ENCODE data around the gene TBL1Y.

TBL1Y gene

DNA sequence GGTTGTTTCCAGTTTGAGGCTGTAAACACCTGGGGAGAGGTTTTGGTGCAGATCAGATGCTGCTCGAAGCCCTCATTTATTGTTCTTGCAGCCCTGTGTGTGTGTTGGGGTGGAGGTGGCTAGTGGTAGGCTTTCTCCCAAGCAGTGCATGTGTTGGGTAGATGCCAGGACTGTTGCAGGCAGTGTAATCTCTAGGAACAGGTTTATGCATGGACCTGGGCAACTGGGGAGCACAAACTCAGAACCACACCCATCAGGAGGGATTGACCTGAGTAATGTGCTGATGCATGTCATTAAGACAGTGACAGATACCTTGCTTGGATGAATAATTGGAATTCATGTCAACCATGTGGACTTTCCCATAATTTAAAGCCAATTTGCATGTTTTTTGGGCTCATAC is 77.3 kb downstream of the TBL1Y start:
- no peak for DNase-seq (ENCODE audit: extremely low spot score)
- ChIA-PET CTCF (no interaction called here), POLR2A (no interaction called here)
- no peak for TF ChIP-seq HDGF (IDR thresholded peaks at IDR 0.05; ENCODE audit: borderline replicate concordance)
- no peak for TF ChIP-seq LEF1 (IDR thresholded peaks at IDR 0.05; ENCODE audit: borderline replicate concordance)
- no peak for TF ChIP-seq NFRKB (IDR thresholded peaks at IDR 0.05)
- no peak for TF ChIP-seq PKNOX1 (IDR thresholded peaks at IDR 0.05)
- no peak for TF ChIP-seq TARDBP (IDR thresholded peaks at IDR 0.05)
- TF ChIP-seq SUZ12 (IDR thresholded peaks at IDR 0.05): no peak
- TF ChIP-seq ELF4 (IDR thresholded peaks at IDR 0.05): no peak
- TF ChIP-seq FOXK2 (IDR thresholded peaks at IDR 0.05): no peak
- no peak for TF ChIP-seq FOXA1 (IDR thresholded peaks at IDR 0.05)
- no peak for TF ChIP-seq BHLHE40 (IDR thresholded peaks at IDR 0.05; ENCODE audit: borderline replicate concordance)
- TF ChIP-seq ZNF384 (IDR thresholded peaks at IDR 0.05): no peak
- no peak for TF ChIP-seq L3MBTL2 (conservative IDR thresholded peaks at IDR 0.05)
- no peak for TF ChIP-seq SP1 (IDR thresholded peaks at IDR 0.05)

GRCh38 chrY:6989886-6990620 is 79.6 kb downstream of the TBL1Y start:
- TF ChIP-seq NFRKB (IDR thresholded peaks at IDR 0.05) (no peak), L3MBTL2 (conservative IDR thresholded peaks at IDR 0.05) (no peak), HDGF (IDR thresholded peaks at IDR 0.05; ENCODE audit: borderline replicate concordance) (no peak), TARDBP (IDR thresholded peaks at IDR 0.05) (no peak), SP1 (IDR thresholded peaks at IDR 0.05) (no peak), FOXK2 (IDR thresholded peaks at IDR 0.05) (no peak), ARNT (IDR thresholded peaks at IDR 0.05) (no peak), BHLHE40 (IDR thresholded peaks at IDR 0.05; ENCODE audit: borderline replicate concordance) (no peak), FOXA1 (IDR thresholded peaks at IDR 0.05) (no peak)
- ChIA-PET POLR2A (no interaction called here), CTCF (no interaction called here)
- no peak for DNase-seq (ENCODE audit: extremely low spot score)

DNA sequence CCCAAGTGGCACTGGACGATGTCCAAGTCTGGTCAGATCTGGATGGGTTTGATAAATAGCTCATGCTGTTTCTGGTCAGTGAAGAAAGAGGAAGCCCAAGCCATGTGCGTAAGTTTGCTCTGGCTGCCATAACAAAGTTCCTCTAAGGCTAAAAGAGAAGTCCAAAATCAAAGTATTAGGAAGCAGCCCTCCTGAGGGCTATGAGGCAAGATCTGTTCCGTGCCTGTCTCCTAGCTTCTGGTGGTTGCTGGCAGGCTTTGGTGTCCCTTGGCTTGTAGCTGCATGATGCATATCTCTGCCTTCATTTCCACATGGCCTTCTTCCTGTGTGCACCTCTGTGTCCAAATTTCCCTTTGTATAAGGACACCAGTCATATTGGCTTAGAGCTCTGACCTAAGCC is 81.5 kb downstream of the TBL1Y start:
- ChIA-PET CTCF (no interaction called here), POLR2A (no interaction called here)
- no peak for DNase-seq (ENCODE audit: extremely low spot score)
- TF ChIP-seq ARNT (IDR thresholded peaks at IDR 0.05): no peak
- TF ChIP-seq BHLHE40 (IDR thresholded peaks at IDR 0.05; ENCODE audit: borderline replicate concordance): no peak
- no peak for TF ChIP-seq HDGF (IDR thresholded peaks at IDR 0.05; ENCODE audit: borderline replicate concordance)
- no peak for TF ChIP-seq PKNOX1 (IDR thresholded peaks at IDR 0.05)

DNA sequence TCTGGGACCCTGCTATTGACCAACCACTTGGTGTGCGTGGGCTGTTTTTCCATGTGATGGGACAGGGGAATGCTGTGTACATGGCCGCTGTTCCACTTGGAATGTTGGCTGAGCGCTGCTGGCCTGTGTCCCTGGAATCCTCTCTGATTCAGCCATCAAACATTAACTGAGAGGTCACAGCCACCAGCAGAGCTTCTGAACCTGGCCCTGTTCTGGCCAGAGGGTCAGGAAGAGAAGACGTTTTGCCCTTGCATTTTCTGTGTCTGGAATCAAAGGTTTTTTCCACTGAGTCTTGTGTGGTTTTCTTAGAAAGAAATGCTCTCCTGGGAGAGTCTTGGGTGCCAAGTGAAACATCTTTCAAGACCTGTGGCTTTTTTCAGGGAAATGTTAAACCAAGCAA is 85.5 kb downstream of the TBL1Y start:
- TF ChIP-seq BHLHE40 (IDR thresholded peaks at IDR 0.05; ENCODE audit: borderline replicate concordance): no peak
- no peak for TF ChIP-seq SP1 (IDR thresholded peaks at IDR 0.05)
- TF ChIP-seq ZNF384 (IDR thresholded peaks at IDR 0.05): no peak
- TF ChIP-seq SUZ12 (IDR thresholded peaks at IDR 0.05): no peak
- no peak for TF ChIP-seq PKNOX1 (IDR thresholded peaks at IDR 0.05)
- no peak for TF ChIP-seq FOXK2 (IDR thresholded peaks at IDR 0.05)
- no peak for TF ChIP-seq LEF1 (IDR thresholded peaks at IDR 0.05; ENCODE audit: borderline replicate concordance)
- ChIA-PET POLR2A (no interaction called here), CTCF (no interaction called here)
- no peak for DNase-seq (ENCODE audit: extremely low spot score)

- CTCF ChIA-PET: no interaction called here
- TF ChIP-seq ELF4 (IDR thresholded peaks at IDR 0.05) (no peak), SUZ12 (IDR thresholded peaks at IDR 0.05) (no peak), FOXK2 (IDR thresholded peaks at IDR 0.05) (no peak), ARNT (IDR thresholded peaks at IDR 0.05) (no peak), SP1 (IDR thresholded peaks at IDR 0.05) (no peak), BHLHE40 (IDR thresholded peaks at IDR 0.05; ENCODE audit: borderline replicate concordance) (no peak), FOXM1 (IDR thresholded peaks at IDR 0.05; ENCODE audit: borderline replicate concordance) (no peak), ZNF384 (IDR thresholded peaks at IDR 0.05) (no peak), LEF1 (IDR thresholded peaks at IDR 0.05; ENCODE audit: borderline replicate concordance) (no peak), FOXA1 (IDR thresholded peaks at IDR 0.05) (no peak), HDGF (IDR thresholded peaks at IDR 0.05; ENCODE audit: borderline replicate concordance) (no peak), CTBP1 (IDR thresholded peaks at IDR 0.05; ENCODE audit: borderline replicate concordance) (no peak)
- no peak for DNase-seq (ENCODE audit: extremely low spot score)
- POLR2A ChIA-PET: no interaction called here
These were observed 87.1 kb downstream of the TBL1Y start for GRCh38 chrY:6997503-6998066.

GRCh38 chrY:6999905-7000304 is 89.4 kb downstream of the TBL1Y start:
- ChIA-PET POLR2A (no interaction called here), CTCF (no interaction called here)
- no peak for DNase-seq (ENCODE audit: extremely low spot score)

More at GRCh38 chrY:6999905-7000304, 89.4 kb downstream of the TBL1Y start:
- TF ChIP-seq FOXM1 (IDR thresholded peaks at IDR 0.05; ENCODE audit: borderline replicate concordance): no peak
- no peak for TF ChIP-seq ARNT (IDR thresholded peaks at IDR 0.05)
- no peak for TF ChIP-seq SP1 (IDR thresholded peaks at IDR 0.05)
- TF ChIP-seq HDGF (IDR thresholded peaks at IDR 0.05; ENCODE audit: borderline replicate concordance): no peak
- TF ChIP-seq CTBP1 (IDR thresholded peaks at IDR 0.05; ENCODE audit: borderline replicate concordance): no peak
- TF ChIP-seq LEF1 (IDR thresholded peaks at IDR 0.05; ENCODE audit: borderline replicate concordance): no peak
- no peak for TF ChIP-seq TARDBP (IDR thresholded peaks at IDR 0.05)
- TF ChIP-seq PKNOX1 (IDR thresholded peaks at IDR 0.05): no peak
- no peak for TF ChIP-seq FOXA1 (IDR thresholded peaks at IDR 0.05)
- TF ChIP-seq NFRKB (IDR thresholded peaks at IDR 0.05): no peak
- TF ChIP-seq SUZ12 (IDR thresholded peaks at IDR 0.05): no peak
- TF ChIP-seq BHLHE40 (IDR thresholded peaks at IDR 0.05; ENCODE audit: borderline replicate concordance): no peak
